BE2C (cell line): ENCODE results near the gene EEFSEC.

ENCODE experiments used
- DNase-seq: peaks from one replicate; pipeline ENCODE4 v3.0.0-alpha.2; 2020
- H3K27me3 ChIP-seq: fragments of 250-450 bp; sonication (Bioruptor Pico); 2 replicates; pipeline ENCODE4 v1.5.1; 2020; ENCODE audit warnings: mild to moderate bottlenecking
- H3K36me3 ChIP-seq: fragments of 250-450 bp; sonication (Bioruptor Pico); 2 replicates; pipeline ENCODE4 v1.5.1; 2020; ENCODE audit warnings: mild to moderate bottlenecking
- H3K4me1 ChIP-seq: fragments of 250-450 bp; sonication (Bioruptor Pico); 2 replicates; pipeline ENCODE4 v1.5.1; 2020
- H3K4me3 ChIP-seq: 2 replicates; pipeline ENCODE4 v1.5.1; 2011; ENCODE audit warnings: low read depth, low read length
- H3K9me3 ChIP-seq: fragments of 250-450 bp; sonication (Bioruptor Pico); 2 replicates; pipeline ENCODE4 v1.5.1; 2020
- TF ChIP-seq, protein P1 (sequence below): IDR thresholded peaks from 2 replicates; pipeline ENCODE4 v1.5.1; 2012; ENCODE audit warnings: mild to moderate bottlenecking, low read depth, low read length

Gene EEFSEC

DNA sequence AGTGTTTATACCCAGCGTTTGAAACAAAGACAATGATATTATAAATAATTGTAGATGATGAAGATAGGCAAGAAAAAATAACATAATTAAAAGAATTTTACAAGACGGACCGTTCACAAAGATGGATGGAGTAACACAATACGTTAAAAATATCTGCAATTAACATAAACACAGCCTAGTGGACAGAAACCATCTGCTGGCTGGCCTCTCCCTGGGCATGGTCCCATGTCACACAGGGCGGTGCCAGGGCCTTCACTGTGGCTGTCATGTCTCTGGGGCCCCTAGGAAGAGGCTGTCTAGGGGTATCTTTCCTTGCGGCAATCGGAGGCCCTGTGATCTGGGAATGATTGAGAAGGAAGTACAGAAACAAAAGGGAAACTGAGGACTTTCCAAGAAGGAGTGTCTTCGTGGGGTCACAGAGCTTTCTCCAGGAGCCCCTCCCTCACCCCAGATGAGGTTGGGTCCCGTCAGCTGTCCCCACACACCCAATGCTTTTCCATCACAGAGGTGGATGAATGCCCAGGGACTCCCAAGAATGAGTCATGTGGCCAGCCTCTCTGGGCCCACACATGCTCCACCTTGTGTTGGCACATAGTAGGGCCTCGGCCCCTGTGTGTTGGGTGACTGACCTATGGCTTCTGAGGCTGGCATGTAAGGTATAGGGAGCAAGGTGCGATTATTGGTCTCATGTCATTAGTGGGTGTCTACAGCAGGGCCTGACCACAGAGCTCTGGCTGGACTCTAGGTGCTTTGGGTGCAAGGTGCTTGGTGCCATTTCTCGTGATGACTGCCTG lies 226.3 kb downstream of the EEFSEC start:
- Histone ChIP-seq H3K27me3 (no peaks in the 10 kb centered on the region), H3K4me3 (no peak overlapping the region), H3K36me3 (peaks cover 4% of the 10 kb centered on the region; the same call in 1 of the 2 replicates), H3K9me3 (no peaks in the 10 kb centered on the region), H3K4me1 (peaks cover 22% of the 10 kb centered on the region)
- DNase-seq, result no peak
- TF ChIP-seq, protein P1, sequence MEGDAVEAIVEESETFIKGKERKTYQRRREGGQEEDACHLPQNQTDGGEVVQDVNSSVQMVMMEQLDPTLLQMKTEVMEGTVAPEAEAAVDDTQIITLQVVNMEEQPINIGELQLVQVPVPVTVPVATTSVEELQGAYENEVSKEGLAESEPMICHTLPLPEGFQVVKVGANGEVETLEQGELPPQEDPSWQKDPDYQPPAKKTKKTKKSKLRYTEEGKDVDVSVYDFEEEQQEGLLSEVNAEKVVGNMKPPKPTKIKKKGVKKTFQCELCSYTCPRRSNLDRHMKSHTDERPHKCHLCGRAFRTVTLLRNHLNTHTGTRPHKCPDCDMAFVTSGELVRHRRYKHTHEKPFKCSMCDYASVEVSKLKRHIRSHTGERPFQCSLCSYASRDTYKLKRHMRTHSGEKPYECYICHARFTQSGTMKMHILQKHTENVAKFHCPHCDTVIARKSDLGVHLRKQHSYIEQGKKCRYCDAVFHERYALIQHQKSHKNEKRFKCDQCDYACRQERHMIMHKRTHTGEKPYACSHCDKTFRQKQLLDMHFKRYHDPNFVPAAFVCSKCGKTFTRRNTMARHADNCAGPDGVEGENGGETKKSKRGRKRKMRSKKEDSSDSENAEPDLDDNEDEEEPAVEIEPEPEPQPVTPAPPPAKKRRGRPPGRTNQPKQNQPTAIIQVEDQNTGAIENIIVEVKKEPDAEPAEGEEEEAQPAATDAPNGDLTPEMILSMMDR, result no peak

DNA sequence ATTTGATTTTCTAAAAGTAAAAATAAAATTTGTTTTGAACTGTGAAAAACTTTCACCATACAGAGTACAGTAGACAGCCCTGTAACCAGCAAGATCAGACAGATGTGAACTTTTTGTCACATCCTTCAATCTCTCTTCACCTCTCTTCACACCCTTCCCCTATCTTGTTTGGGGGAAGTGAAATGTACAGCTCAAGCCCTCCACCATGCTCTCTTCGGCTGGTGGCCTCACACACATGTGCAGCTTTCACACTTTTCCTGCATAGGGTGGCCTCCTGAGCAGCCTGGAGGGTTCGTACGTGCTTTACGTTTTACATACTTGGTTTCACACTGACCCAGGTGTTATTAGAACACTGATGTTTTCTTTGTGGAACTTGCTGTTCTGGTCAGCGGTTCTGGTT lies 227.0 kb downstream of the EEFSEC start:
- Histone ChIP-seq H3K4me1 (peaks cover 26% of the 10 kb centered on the region), H3K36me3 (peaks cover 4% of the 10 kb centered on the region; the same call in 1 of the 2 replicates), H3K9me3 (no peaks in the 10 kb centered on the region), H3K4me3 (no peak overlapping the region), H3K27me3 (no peaks in the 10 kb centered on the region)
- DNase-seq, result no peak
- TF ChIP-seq, protein P1, result no peak

DNA sequence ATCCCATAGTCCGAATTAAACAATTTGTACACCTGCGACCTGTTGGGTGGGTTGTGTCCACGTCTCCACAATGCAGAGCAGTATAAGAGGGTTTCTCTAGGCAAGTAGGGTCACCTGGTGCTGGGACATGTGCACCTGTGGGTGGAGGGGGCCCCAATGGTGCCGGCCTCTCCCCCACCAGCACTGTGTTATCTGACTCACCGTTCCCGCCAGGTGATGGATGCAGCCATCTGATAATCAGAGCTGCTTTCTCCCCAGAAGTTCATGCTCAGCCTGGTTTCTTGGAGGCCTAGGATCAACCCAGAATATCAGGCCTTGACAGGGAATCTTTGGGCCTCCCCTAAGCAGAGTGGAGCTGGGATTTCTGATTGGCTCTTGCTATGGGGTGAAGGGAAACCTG lies 227.4 kb downstream of the EEFSEC start:
- DNase-seq, result no peak
- Histone ChIP-seq H3K27me3 (no peaks in the 10 kb centered on the region), H3K4me1 (peaks cover 29% of the 10 kb centered on the region), H3K4me3 (no peak overlapping the region), H3K36me3 (peaks cover 4% of the 10 kb centered on the region; the same call in 1 of the 2 replicates), H3K9me3 (no peaks in the 10 kb centered on the region)
- TF ChIP-seq, protein P1, result no peak

DNA sequence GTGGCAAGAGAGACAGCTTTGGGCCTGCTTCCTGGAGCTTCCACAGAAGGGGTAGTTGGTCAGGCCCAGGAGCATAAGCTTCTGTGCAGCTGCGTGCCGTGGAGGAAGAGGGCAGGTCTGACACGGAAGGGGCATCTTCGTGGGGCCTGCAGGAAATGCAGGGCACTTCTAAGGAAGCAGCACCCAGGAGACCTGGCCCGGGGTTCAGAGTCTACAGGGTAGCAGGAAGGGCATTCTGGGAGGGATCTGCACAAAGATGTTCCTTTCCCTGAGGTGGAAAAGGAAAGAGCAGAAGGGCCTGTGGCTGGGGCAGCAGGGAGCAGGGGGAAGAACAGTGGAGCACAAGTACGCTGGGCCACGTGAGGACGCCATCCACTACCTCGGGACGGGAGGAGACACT lies 228.3 kb downstream of the EEFSEC start:
- TF ChIP-seq, protein P1, result no peak
- Histone ChIP-seq H3K9me3 (no peaks in the 10 kb centered on the region), H3K4me1 (peaks cover 31% of the 10 kb centered on the region), H3K27me3 (no peaks in the 10 kb centered on the region), H3K4me3 (no peak overlapping the region), H3K36me3 (no peaks in the 10 kb centered on the region)
- no peak for DNase-seq

DNA sequence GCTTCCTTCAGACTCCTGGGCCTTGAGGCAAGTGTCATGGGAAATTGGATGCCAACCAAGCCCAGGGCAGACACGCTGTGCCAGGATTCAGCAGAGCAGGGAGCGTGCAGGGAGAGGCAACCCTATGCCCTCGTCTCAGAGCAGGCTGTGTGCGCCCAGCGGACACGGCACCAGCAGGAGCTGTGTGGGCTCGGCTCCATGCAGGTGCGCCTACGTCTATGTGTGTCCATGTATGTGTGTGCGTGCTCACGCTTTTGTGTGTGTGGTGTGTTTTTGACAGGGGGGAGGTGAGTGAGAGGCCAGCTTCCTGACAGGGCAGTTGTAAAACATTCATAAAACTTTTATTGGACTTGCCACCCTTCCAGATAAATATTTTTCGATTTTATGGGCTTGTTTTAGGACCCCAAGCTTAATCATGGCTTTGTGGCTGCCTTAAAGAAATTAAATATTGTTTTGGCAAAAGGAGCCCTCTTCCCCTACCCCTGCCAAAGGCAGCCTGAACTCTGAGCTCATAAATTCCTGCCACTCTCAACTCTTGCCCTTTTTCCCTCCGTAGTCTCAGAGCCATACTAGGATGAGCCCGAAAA lies 229.0 kb downstream of the EEFSEC start:
- Histone ChIP-seq H3K27me3 (no peaks in the 10 kb centered on the region), H3K4me1 (peaks cover 31% of the 10 kb centered on the region), H3K4me3 (no peak overlapping the region), H3K36me3 (no peaks in the 10 kb centered on the region), H3K9me3 (no peaks in the 10 kb centered on the region)
- DNase-seq, result no peak
- TF ChIP-seq, protein P1, result no peak
